ENCODE results near the gene DLG2.
"Not testable (repeated sequence)": the region's sequence is repeated elsewhere in the genome, so short reads cannot be mapped to it uniquely, and the experiment has no call there.

DNA sequence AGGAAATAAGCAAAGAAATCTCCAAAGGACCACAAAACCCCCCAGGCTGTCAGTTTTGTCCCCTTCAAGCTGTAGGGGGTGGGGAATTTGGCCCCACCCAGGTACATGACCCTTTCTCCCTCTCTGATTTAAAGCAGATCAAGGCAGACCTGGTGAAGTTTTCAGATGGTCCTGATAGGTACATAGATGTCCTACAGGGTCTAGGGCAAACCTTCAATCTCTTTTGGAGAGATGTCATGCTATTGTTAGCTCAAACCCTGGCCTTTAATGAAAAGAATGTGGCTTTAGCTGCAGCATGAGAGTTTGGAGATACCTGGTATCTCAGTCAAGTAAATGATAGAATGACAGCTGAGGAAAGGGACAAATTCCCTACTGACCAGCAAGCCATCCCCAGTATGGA, 18.5 kb downstream of the DLG2 start:
- TF ChIP-seq, protein P1, sequence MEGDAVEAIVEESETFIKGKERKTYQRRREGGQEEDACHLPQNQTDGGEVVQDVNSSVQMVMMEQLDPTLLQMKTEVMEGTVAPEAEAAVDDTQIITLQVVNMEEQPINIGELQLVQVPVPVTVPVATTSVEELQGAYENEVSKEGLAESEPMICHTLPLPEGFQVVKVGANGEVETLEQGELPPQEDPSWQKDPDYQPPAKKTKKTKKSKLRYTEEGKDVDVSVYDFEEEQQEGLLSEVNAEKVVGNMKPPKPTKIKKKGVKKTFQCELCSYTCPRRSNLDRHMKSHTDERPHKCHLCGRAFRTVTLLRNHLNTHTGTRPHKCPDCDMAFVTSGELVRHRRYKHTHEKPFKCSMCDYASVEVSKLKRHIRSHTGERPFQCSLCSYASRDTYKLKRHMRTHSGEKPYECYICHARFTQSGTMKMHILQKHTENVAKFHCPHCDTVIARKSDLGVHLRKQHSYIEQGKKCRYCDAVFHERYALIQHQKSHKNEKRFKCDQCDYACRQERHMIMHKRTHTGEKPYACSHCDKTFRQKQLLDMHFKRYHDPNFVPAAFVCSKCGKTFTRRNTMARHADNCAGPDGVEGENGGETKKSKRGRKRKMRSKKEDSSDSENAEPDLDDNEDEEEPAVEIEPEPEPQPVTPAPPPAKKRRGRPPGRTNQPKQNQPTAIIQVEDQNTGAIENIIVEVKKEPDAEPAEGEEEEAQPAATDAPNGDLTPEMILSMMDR (IDR thresholded peaks at IDR 0.05): not testable (repeated sequence)
- TF ChIP-seq POLR2A (IDR thresholded peaks at IDR 0.05): not testable (repeated sequence)

Data from tibial nerve (tissue), 3 donors.